HCT116 (cell line): ENCODE results near the gene PROSER2. TPM values are rescaled to one million over a fixed set of nuclear protein-coding genes. Genes with fewer than 3 reads are reported as not detected.

Source experiments
- ATAC-seq: fragments of 200-7000 bp; cut with Tn5 transposase; 2 replicates; pipeline ENCODE4 v1.9.1; 2020; ENCODE audit warnings: mild to moderate bottlenecking, moderate library complexity
- BruUV-seq: library from RNA; stranded (reverse); fragments of 400-500 nt; replicated peaks from 2 replicates; lab custom pipeline; 2021; lab: Mats Ljungman, UMichigan
- CTCF ChIA-PET: fragments of 300-600 bp; sonication (Branson Sonifier 250); formaldehyde crosslinking; loops from one replicate; lab custom pipeline; 2021; ENCODE audit warnings: antibody characterized with exemption; lab: Charles Lee
- POLR2A ChIA-PET: fragments of 300-600, 350-600 bp; sonication (Branson Sonifier 250); formaldehyde crosslinking; loops from one replicate; lab custom pipeline; 2021; ENCODE audit warnings: antibody characterized with exemption; lab: Charles Lee
- RAD21 ChIA-PET, 2 experiments: fragments of 300-600 bp; sonication (Branson Sonifier 250); formaldehyde crosslinking; loops; one replicate each; lab custom pipeline; 2023; ENCODE audit warnings: low total read pairs in 2 of 2; ENCODE audit not compliant: uncharacterized antibody in 2 of 2, unreplicated experiment in 2 of 2, low non-redundant PET in 1 of 2; lab: Charles Lee
- DNase-seq: peaks from one replicate; pipeline ENCODE4 v3.0.0-alpha.2; 2010; ENCODE audit warnings: low read depth, low spot score
- H2AFZ ChIP-seq: fragments of 200-600 bp; shearing (Covaris generic), sonication (generic); 2 replicates; pipeline ENCODE4 v1.6.1; 2017; ENCODE audit warnings: low read depth, mixed run types, mixed read lengths, antibody characterized with exemption, low read length; ENCODE audit not compliant: poor library complexity, severe bottlenecking
- H3K27ac ChIP-seq: 2 replicates; pipeline ENCODE4 v1.5.1; 2012; ENCODE audit warnings: low read depth, low read length
- H3K27me3 ChIP-seq: fragments of 200-600 bp; sonication (generic); 2 replicates; pipeline ENCODE4 v1.6.1; 2016; ENCODE audit warnings: mixed run types, low read length, mixed read lengths; ENCODE audit not compliant: insufficient read depth
- H3K36me3 ChIP-seq, 2 experiments: fragments of 200-500 bp in 1 of 2; fragments of 200-600 bp in 1 of 2; sonication (Bioruptor generic) in 1 of 2; sonication (generic) in 1 of 2; 2 replicates each; pipeline versions ENCODE4 v1.5.1 to v1.6.1; 2014 to 2016; ENCODE audit warnings: low read length in 2 of 2, inconsistent platforms in 1 of 2, mixed read lengths in 1 of 2, mixed run types in 1 of 2; ENCODE audit not compliant: insufficient read depth in 2 of 2, control insufficient read depth in 1 of 2
- H3K4me1 ChIP-seq, 2 experiments: fragments of 200-600 bp in 1 of 2; sonication (generic) in 1 of 2; 2 replicates each; pipeline versions ENCODE4 v1.5.1 to v1.6.1; 2012 to 2017; ENCODE audit warnings: low read length in 2 of 2, inconsistent platforms in 1 of 2, mild to moderate bottlenecking in 1 of 2, mixed read lengths in 1 of 2, mixed run types in 1 of 2, moderate library complexity in 1 of 2; ENCODE audit not compliant: insufficient read depth in 2 of 2, control insufficient read depth in 1 of 2
- H3K4me2 ChIP-seq: fragments of 200-600 bp; sonication (generic); 2 replicates; pipeline ENCODE4 v1.6.1; 2017; ENCODE audit warnings: mixed run types, low read length, mixed read lengths
- H3K4me3 ChIP-seq, 2 experiments: fragments of 200-600 bp in 1 of 2; sonication (generic) in 1 of 2; replicated peaks in 1 of 2; 2 replicates each; pipeline ENCODE4 v1.5.1; 2011 to 2016; ENCODE audit warnings: low read length in 2 of 2, control low read depth in 1 of 2, low read depth in 1 of 2, mild to moderate bottlenecking in 1 of 2, mixed read lengths in 1 of 2, mixed run types in 1 of 2
- H3K79me2 ChIP-seq: fragments of 200-600 bp; sonication (generic); 2 replicates; pipeline ENCODE4 v1.6.1; 2017; ENCODE audit warnings: mild to moderate bottlenecking, mixed run types, low read length, moderate library complexity, mixed read lengths; ENCODE audit not compliant: insufficient read depth
- H3K9ac ChIP-seq: fragments of 200-600 bp; sonication (generic); 2 replicates; pipeline ENCODE4 v1.6.1; 2016; ENCODE audit warnings: low read length, mixed read lengths
- H3K9me2 ChIP-seq: fragments of 200-600 bp; sonication (generic), shearing (Covaris generic); 2 replicates; pipeline ENCODE4 v1.6.1; 2017; ENCODE audit warnings: mixed run types, mild to moderate bottlenecking, moderate library complexity; ENCODE audit not compliant: insufficient read depth
- H3K9me3 ChIP-seq, 2 experiments: fragments of 200-500 bp in 1 of 2; fragments of 200-600 bp in 1 of 2; sonication (Bioruptor generic) in 1 of 2; sonication (generic) in 1 of 2; 2 replicates each; pipeline ENCODE4 v1.6.1; 2014 to 2017; ENCODE audit warnings: low read length in 2 of 2, mixed read lengths in 2 of 2, inconsistent platforms in 1 of 2, low read depth in 1 of 2, mild to moderate bottlenecking in 1 of 2, mixed run types in 1 of 2, moderate library complexity in 1 of 2; ENCODE audit not compliant: control insufficient read depth in 1 of 2, insufficient read depth in 1 of 2
- H4K20me1 ChIP-seq: fragments of 200-600 bp; sonication (generic), shearing (Covaris generic); 2 replicates; pipeline ENCODE4 v1.6.1; 2017; ENCODE audit warnings: mixed run types, mild to moderate bottlenecking, moderate library complexity; ENCODE audit not compliant: insufficient read depth
- ATF3 ChIP-seq: IDR thresholded peaks from 2 replicates; pipeline ENCODE4 v1.6.1; 2012
- CEBPB ChIP-seq: IDR thresholded peaks from 2 replicates; pipeline ENCODE4 v1.6.1; 2012; ENCODE audit warnings: low read depth
- FOSL1 ChIP-seq: IDR thresholded peaks from 2 replicates; pipeline ENCODE4 v1.6.1; 2012; ENCODE audit warnings: low read depth
- YY1 ChIP-seq: IDR thresholded peaks from 2 replicates; pipeline ENCODE4 v1.6.1; 2011; ENCODE audit warnings: low read length, low read depth, moderate library complexity, mild to moderate bottlenecking; ENCODE audit not compliant: insufficient replicate concordance; ENCODE audit errors: extremely low read depth
- ZFX ChIP-seq: fragments of 450-650 bp; IDR thresholded peaks from 2 replicates; pipeline ENCODE4 v1.6.1; 2017
- intact Hi-C: fragments of 100-400 bp; cut with micrococcal nuclease; formaldehyde crosslinking; loops from 2 replicates; pipeline ENCODE4 v1.10.0; 2022
- total RNA-seq: library from RNA; stranded (reverse); gene quantifications from one replicate; pipeline ENCODE4 v1.2.1, GENCODE V29; 2021; ENCODE audit not compliant: unreplicated experiment
- TF ChIP-seq, protein P1 (sequence below): IDR thresholded peaks from 2 replicates; pipeline ENCODE4 v1.6.1; 2012; ENCODE audit warnings: low read depth

Gene PROSER2
- total RNA-seq, 1 experiment from 2014 or later: 46.2 TPM

DNA sequence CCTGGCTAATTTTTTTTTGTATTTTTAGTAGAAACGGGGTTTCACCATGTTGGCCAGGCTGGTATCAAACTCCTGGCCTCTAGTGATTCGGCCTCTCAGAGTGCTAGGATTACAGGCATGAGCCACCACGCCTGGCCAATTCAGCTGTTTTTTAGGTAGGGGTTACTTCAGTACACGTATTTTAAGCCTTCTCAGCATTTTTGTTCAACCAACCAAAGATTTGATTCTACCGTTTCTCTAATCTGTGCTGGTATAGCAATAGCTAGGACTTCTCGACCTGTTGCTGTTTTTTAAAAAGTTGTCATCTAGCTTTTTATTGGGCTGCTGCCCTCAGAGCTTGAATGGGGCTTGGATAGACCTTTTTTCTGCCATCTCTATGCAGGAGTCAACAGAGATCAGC lies 34.9 kb downstream of the PROSER2 start:
- ChIA-PET POLR2A (interaction anchor here (0.7 kb wide), 1 partner anchor 25 kb away, joined by 3 read pairs; no protein-coding TSS in a partner anchor), CTCF (interaction anchor here (0.6 to 1.0 kb wide), 2 partner anchors 42 to 128 kb away, joined by 3 read pairs; no protein-coding TSS in a partner anchor), RAD21 (no interaction called here)
- no peaks in the 10 kb centered on the region for H3K9me2 ChIP-seq
- peaks cover 2 to 60% of the 10 kb centered on the region in 2 experiments; a peak in 3 of 4 replicates for H3K36me3 ChIP-seq
- H3K9me3 ChIP-seq: no peaks in the 10 kb centered on the region
- no peaks in the 10 kb centered on the region for H3K27me3 ChIP-seq
- no peak overlapping the region for H3K9ac ChIP-seq
- H3K4me1 ChIP-seq: peaks cover 0 to 5% of the 10 kb centered on the region in 2 experiments; a peak in 1 of 4 replicates
- ATAC-seq (no peak), DNase-seq (no peak)
- intact Hi-C loops: no loop called here
- no peak overlapping the region for H3K4me3 ChIP-seq
- no peak overlapping the region for H2AFZ ChIP-seq
- no peak overlapping the region for H3K27ac ChIP-seq
- no TSS peak for BruUV-seq
- H3K4me2 ChIP-seq: no peak overlapping the region
- no peaks in the 10 kb centered on the region for H4K20me1 ChIP-seq
- peaks cover 89% of the 10 kb centered on the region for H3K79me2 ChIP-seq
- TF ChIP-seq YY1: no peak
- TF ChIP-seq ZFX: no peak
- TF ChIP-seq ATF3: no peak
- TF ChIP-seq CEBPB: no peak
- no peak for TF ChIP-seq FOSL1
- TF ChIP-seq, protein P1, sequence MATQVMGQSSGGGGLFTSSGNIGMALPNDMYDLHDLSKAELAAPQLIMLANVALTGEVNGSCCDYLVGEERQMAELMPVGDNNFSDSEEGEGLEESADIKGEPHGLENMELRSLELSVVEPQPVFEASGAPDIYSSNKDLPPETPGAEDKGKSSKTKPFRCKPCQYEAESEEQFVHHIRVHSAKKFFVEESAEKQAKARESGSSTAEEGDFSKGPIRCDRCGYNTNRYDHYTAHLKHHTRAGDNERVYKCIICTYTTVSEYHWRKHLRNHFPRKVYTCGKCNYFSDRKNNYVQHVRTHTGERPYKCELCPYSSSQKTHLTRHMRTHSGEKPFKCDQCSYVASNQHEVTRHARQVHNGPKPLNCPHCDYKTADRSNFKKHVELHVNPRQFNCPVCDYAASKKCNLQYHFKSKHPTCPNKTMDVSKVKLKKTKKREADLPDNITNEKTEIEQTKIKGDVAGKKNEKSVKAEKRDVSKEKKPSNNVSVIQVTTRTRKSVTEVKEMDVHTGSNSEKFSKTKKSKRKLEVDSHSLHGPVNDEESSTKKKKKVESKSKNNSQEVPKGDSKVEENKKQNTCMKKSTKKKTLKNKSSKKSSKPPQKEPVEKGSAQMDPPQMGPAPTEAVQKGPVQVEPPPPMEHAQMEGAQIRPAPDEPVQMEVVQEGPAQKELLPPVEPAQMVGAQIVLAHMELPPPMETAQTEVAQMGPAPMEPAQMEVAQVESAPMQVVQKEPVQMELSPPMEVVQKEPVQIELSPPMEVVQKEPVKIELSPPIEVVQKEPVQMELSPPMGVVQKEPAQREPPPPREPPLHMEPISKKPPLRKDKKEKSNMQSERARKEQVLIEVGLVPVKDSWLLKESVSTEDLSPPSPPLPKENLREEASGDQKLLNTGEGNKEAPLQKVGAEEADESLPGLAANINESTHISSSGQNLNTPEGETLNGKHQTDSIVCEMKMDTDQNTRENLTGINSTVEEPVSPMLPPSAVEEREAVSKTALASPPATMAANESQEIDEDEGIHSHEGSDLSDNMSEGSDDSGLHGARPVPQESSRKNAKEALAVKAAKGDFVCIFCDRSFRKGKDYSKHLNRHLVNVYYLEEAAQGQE: no peak
